PFSK-1 (cell line): ENCODE measurements around the gene CHST2.

ENCODE experiments used
- FOXP2 ChIP-seq: optimal IDR thresholded peaks from 2 replicates; pipeline ENCODE3; 2011; ENCODE audit warnings: borderline replicate concordance, control low read depth, inconsistent platforms; ENCODE audit not compliant: insufficient read depth; ENCODE audit errors: extremely low read length, extremely low read depth
- POLR2AphosphoS5 ChIP-seq: IDR thresholded peaks from 2 replicates; pipeline ENCODE4 v1.6.1; 2012; ENCODE audit warnings: low read depth, mild to moderate bottlenecking, control low read depth, low read length, moderate library complexity
- SIN3A ChIP-seq: IDR thresholded peaks from 2 replicates; pipeline ENCODE4 v1.6.1; 2012; ENCODE audit warnings: mild to moderate bottlenecking, low read length, moderate library complexity, borderline replicate concordance; ENCODE audit not compliant: insufficient read depth
- TAF1 ChIP-seq: IDR thresholded peaks from 2 replicates; pipeline ENCODE4 v1.6.1; 2012; ENCODE audit warnings: low read length, control low read depth, borderline replicate concordance; ENCODE audit not compliant: insufficient read depth
- TF ChIP-seq, protein P1 (sequence below), 2 experiments: IDR thresholded peaks; 2 replicates each; pipeline versions ENCODE4 v1.6.1 to v1.8.0; 2011 to 2012; ENCODE audit warnings: low read depth in 2 of 2, low read length in 2 of 2, control low read depth in 1 of 2, inconsistent platforms in 1 of 2, mild to moderate bottlenecking in 1 of 2, moderate library complexity in 1 of 2; ENCODE audit not compliant: insufficient read depth in 1 of 2

Gene CHST2

GRCh38 chr3:143101792-143102381, 17.7 kb upstream of the CHST2 start:
- TF ChIP-seq, protein P1, sequence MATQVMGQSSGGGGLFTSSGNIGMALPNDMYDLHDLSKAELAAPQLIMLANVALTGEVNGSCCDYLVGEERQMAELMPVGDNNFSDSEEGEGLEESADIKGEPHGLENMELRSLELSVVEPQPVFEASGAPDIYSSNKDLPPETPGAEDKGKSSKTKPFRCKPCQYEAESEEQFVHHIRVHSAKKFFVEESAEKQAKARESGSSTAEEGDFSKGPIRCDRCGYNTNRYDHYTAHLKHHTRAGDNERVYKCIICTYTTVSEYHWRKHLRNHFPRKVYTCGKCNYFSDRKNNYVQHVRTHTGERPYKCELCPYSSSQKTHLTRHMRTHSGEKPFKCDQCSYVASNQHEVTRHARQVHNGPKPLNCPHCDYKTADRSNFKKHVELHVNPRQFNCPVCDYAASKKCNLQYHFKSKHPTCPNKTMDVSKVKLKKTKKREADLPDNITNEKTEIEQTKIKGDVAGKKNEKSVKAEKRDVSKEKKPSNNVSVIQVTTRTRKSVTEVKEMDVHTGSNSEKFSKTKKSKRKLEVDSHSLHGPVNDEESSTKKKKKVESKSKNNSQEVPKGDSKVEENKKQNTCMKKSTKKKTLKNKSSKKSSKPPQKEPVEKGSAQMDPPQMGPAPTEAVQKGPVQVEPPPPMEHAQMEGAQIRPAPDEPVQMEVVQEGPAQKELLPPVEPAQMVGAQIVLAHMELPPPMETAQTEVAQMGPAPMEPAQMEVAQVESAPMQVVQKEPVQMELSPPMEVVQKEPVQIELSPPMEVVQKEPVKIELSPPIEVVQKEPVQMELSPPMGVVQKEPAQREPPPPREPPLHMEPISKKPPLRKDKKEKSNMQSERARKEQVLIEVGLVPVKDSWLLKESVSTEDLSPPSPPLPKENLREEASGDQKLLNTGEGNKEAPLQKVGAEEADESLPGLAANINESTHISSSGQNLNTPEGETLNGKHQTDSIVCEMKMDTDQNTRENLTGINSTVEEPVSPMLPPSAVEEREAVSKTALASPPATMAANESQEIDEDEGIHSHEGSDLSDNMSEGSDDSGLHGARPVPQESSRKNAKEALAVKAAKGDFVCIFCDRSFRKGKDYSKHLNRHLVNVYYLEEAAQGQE (IDR thresholded peaks at IDR 0.05; ENCODE audit: insufficient read depth in 1 of 2, low read depth in 2 of 2, low read length in 2 of 2): no peak
- TF ChIP-seq POLR2AphosphoS5 (no peak), FOXP2 (no peak), TAF1 (no peak), SIN3A (no peak)

GRCh38 chr3:143103652-143104051, 15.9 kb upstream of the CHST2 start:
- TF ChIP-seq SIN3A (no peak), POLR2AphosphoS5 (no peak), FOXP2 (no peak), TAF1 (no peak)
- TF ChIP-seq, protein P1 (IDR thresholded peaks at IDR 0.05; ENCODE audit: insufficient read depth in 1 of 2, low read depth in 2 of 2, low read length in 2 of 2): no peak

- no peak for TF ChIP-seq FOXP2
- no peak for TF ChIP-seq POLR2AphosphoS5
- no peak for TF ChIP-seq TAF1
- no peak for TF ChIP-seq SIN3A
- TF ChIP-seq, protein P1 (IDR thresholded peaks at IDR 0.05; ENCODE audit: insufficient read depth in 1 of 2, low read depth in 2 of 2, low read length in 2 of 2): no peak
Measured at GRCh38 chr3:143105170-143105569, 14.4 kb upstream of the CHST2 start.

DNA sequence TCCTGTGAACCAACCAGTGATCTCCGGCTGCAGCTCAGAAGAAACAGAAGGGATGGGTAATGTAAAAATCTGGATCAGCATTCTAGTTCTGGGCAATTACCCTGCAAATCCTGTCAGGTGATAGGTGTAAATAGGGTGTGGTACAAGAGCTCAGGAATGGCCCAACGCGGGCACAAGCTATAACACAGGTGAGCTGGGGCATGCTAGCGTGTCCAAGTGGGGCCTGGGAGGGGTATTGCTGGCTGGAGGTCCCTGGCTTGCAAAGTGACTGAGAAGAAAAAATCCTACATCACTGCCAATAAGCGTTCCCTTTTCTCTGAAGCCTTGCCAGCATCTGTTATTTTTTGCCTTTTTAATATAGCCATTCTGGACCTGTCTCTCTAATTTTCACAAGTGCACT, 9.7 kb upstream of the CHST2 start:
- TF ChIP-seq SIN3A: no peak

- TF ChIP-seq POLR2AphosphoS5: no peak
- no peak for TF ChIP-seq SIN3A
- TF ChIP-seq TAF1: no peak
- no peak for TF ChIP-seq FOXP2
- TF ChIP-seq, protein P1 (IDR thresholded peaks at IDR 0.05; ENCODE audit: insufficient read depth in 1 of 2, low read depth in 2 of 2, low read length in 2 of 2): no peak
Measured at GRCh38 chr3:143110371-143110770, 9.2 kb upstream of the CHST2 start.

GRCh38 chr3:143118630-143119008, 952 bp upstream of the CHST2 start:
- TF ChIP-seq TAF1 (no peak), FOXP2 (no peak), POLR2AphosphoS5 (no peak), SIN3A (no peak)
- TF ChIP-seq, protein P1 (IDR thresholded peaks at IDR 0.05; ENCODE audit: insufficient read depth in 1 of 2, low read depth in 2 of 2, low read length in 2 of 2): no peak
